HepG2 (cell line): Measurements from ENCODE around the gene TMEM198.

Source experiments
- HCFC1 ChIP-seq: fragments of 150-350 bp; IDR thresholded peaks from 2 replicates; pipeline ENCODE4 v1.6.1; 2014; ENCODE audit warnings: low read depth, low read length
- TF ChIP-seq, protein P1 (sequence below): sonication (generic); formaldehyde crosslinking; IDR thresholded peaks from 2 replicates; pipeline ENCODE4 v1.4.0; 2020; ENCODE audit warnings: mild to moderate bottlenecking, missing genetic modification reagents

DNA sequence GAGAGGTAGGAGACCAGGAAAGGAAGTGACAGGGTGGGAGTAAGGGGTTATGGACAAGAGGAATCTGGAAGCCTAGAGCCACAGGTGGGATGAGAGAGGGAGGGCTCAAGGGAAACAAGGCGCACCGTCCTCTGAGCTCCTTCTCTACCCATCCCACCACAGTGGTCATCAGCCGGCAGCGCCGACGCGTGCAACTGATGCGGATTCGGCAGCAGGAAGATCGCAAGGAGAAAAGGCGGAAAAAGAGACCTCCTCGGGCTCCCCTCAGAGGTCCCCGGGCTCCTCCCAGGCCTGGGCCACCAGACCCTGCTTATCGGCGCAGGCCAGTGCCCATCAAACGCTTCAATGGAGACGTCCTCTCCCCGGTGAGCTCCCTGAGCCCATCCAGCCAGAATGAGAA, 5.2 kb downstream of the TMEM198 start:
- no peak for TF ChIP-seq HCFC1
- TF ChIP-seq, protein P1, sequence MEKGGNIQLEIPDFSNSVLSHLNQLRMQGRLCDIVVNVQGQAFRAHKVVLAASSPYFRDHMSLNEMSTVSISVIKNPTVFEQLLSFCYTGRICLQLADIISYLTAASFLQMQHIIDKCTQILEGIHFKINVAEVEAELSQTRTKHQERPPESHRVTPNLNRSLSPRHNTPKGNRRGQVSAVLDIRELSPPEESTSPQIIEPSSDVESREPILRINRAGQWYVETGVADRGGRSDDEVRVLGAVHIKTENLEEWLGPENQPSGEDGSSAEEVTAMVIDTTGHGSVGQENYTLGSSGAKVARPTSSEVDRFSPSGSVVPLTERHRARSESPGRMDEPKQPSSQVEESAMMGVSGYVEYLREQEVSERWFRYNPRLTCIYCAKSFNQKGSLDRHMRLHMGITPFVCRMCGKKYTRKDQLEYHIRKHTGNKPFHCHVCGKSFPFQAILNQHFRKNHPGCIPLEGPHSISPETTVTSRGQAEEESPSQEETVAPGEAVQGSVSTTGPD (CRISPR knock-in tag) = no peak
